ENCODE data around the gene COL27A1.

- TF ChIP-seq CTCF (IDR thresholded peaks at IDR 0.05), result no peak
- TF ChIP-seq POLR2A (IDR thresholded peaks at IDR 0.05), result no peak
Observed at GRCh38 chr9:114231719-114232449, 76.5 kb downstream of the COL27A1 start.

All from testis (tissue), 2 donors.